Activated CD4-positive, alpha-beta T cell treated with anti-CD3 and anti-CD28 coated beads, Interleukin-2, amount 10 ng/mL, durations not matched to agents 24 days and 14 days (primary cell): ENCODE measurements around the gene SORD. TPM values are rescaled to one million over a fixed set of nuclear protein-coding genes. Genes with fewer than 3 reads are reported as not detected.
"Not testable (repeated sequence)": the region's sequence is repeated elsewhere in the genome, so short reads cannot be mapped to it uniquely, and the experiment has no call there.

Experiments used
- DNase-seq: peaks from one replicate; pipeline ENCODE4 v3.0.0; 2022
- H3K27ac Mint-ChIP-seq: one replicate; pipeline ENCODE4 v1.8.0; 2022; ENCODE audit warnings: mild to moderate bottlenecking, mixed read lengths
- H3K27me3 Mint-ChIP-seq: one replicate; pipeline ENCODE4 v1.8.0; 2022; ENCODE audit warnings: mixed read lengths
- H3K36me3 Mint-ChIP-seq: one replicate; pipeline ENCODE4 v1.8.0; 2022; ENCODE audit warnings: low read depth, mild to moderate bottlenecking, mixed read lengths
- H3K4me1 Mint-ChIP-seq: one replicate; pipeline ENCODE4 v1.8.0; 2021; ENCODE audit warnings: mixed read lengths
- H3K4me3 Mint-ChIP-seq: one replicate; pipeline ENCODE4 v1.8.0; 2022; ENCODE audit warnings: mild to moderate bottlenecking, moderate library complexity, mixed read lengths
- H3K9me3 Mint-ChIP-seq: one replicate; pipeline ENCODE4 v1.8.0; 2021; ENCODE audit warnings: mixed read lengths
- intact Hi-C: fragments of 100-400 bp; cut with micrococcal nuclease; formaldehyde crosslinking; loops from one replicate; pipeline ENCODE4 v1.15.1; 2023
- total RNA-seq: library from RNA; stranded (reverse); gene quantifications from 2 replicates; pipeline ENCODE4 v1.2.3, GENCODE V29; 2022

The SORD gene
- 28.0 and 28.9 TPM in 2 replicates for total RNA-seq

DNA sequence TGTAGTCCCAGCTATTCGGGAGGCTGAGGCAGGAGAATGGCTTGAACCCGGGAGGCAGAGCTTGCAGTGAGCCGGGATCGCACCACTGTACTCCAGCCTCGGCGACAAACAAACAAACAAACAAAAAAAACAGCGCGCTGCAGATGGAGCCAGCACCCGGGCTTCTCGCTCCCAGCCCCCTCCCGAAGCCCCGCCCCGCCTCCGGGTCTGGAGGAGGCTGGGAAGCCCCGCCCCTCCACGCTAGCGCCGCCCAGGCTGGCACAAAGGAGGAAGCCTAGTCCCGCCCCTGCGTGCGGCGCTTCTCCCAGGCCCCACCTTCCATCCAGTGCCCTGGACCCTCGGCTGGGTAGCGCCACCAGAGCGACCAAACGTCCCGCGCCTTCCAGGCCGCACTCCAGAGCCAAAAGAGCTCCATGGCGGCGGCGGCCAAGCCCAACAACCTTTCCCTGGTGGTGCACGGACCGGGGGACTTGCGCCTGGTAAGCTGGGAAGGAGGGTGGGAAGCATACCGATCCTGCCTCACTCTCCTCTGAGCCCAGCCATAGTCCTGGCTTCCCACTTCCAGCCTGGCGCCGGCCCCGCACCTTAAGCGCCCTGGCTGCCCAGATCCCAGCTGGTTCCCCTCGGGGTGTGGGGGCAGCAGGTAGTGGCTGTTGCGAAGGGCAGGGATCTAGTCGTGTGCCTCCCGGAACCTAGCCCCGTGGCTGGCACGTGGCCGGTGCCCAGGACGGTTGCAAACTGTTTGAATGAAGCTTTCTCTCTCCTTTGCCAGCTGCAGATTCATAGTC, at the start of gene SORD:
TSS of gene SORD (plus strand) at position 325 of the 788 bp plus-strand sequence. CDS start at position 414, 89 bp downstream.
- peak within 1 kb of the TSS; percentile 84 for H3K4me3 Mint-ChIP-seq
- DNase-seq: peak; percentile 98
- H3K27me3 Mint-ChIP-seq: peaks cover 27% of the 10 kb centered on the region
- H3K9me3 Mint-ChIP-seq: no peaks in the 10 kb centered on the region
- H3K36me3 Mint-ChIP-seq: peaks cover 2% of the 10 kb centered on the region
- peak within 1 kb of the TSS; percentile 78 for H3K27ac Mint-ChIP-seq
- H3K4me1 Mint-ChIP-seq: peaks cover 21% of the 10 kb centered on the region
- intact Hi-C loops: loop anchor here (10.0 kb wide), 1 partner anchor 428 kb away; no protein-coding TSS in a partner anchor

DNA sequence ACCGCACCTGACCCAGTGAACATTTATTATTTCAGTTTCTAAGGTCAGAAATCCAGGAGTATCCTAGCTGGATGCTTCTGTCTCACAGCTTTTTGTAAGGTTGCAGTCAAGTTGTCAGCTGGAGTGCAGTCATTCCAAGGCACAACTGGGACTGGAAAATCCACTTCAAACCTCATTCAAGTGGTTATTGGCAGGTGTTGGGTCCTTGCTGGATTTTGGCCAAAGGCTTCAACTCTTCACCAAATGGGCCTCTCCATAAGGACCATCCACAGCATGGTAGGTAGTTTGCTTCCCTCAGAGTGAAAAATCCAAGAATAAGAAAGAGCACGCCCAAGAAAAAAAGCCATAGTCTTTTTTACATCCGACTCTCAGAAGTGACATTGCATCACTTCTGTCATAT, 46.8 kb upstream of the SORD start:
- intact Hi-C loops, H3K27ac Mint-ChIP-seq, H3K4me1 Mint-ChIP-seq, H3K9me3 Mint-ChIP-seq, H3K4me3 Mint-ChIP-seq, H3K36me3 Mint-ChIP-seq: not testable (repeated sequence)
- peaks cover 20% of the 10 kb centered on the region for H3K27me3 Mint-ChIP-seq
- peak; percentile 8 for DNase-seq

DNA sequence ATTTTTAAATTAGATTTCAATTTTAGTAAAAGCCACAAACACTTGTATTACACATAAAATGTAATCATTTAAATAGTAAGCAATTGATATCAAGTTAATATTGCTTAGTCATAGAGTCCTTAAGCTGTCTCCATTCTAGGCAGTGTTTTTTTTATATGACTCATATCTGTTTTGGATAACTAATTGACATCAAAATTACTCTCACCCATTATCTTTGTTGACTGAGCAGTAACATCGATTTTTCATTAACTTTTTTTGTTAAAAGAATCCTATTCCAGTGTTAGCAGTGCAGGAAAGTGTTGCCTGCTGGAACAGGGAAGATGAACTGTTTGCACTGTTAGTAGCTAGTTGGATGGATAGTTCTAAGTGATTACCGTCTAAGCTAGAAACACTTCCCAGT, 45.2 kb upstream of the SORD start:
- H3K36me3 Mint-ChIP-seq, H3K4me1 Mint-ChIP-seq, intact Hi-C loops, H3K27ac Mint-ChIP-seq, H3K4me3 Mint-ChIP-seq, DNase-seq, H3K9me3 Mint-ChIP-seq: not testable (repeated sequence)
- peaks cover 21% of the 10 kb centered on the region for H3K27me3 Mint-ChIP-seq

DNA sequence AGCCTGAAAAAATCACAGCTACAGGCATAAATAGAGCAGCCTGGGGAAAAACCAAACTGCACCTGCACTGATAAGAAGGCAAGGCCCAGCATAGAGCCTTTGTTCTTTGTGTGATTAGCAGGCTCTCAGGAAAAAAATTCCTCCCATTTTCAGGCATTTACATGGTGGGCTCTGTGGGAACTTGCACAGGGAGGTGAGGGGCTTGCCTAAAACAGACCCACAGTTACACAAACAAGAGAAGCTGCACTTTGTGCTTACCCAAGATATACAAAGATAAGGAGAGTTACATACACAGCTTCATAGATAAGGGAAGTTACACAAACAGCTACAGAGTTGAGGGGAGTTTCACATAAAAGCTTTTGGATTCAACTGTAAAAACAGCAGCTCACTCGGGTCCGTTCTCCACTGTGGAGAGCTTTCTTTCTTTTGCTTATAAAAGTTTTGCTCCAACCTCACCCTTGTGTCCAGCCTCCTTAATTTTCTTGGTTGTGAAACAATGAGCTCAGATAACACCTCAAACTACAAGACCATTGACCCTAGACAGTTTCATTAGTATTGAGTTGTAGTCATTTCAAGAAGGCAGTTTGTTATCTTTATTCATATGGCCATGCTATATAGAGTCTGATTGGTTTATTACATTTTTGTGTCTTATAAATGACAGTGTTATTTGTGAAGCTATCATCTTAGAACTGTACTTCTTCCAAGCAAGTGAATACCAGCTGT, 43.2 kb upstream of the SORD start:
- peaks cover 23% of the 10 kb centered on the region for H3K27me3 Mint-ChIP-seq
- DNase-seq: peak; percentile 35
- H3K9me3 Mint-ChIP-seq, H3K36me3 Mint-ChIP-seq, H3K27ac Mint-ChIP-seq, intact Hi-C loops, H3K4me1 Mint-ChIP-seq, H3K4me3 Mint-ChIP-seq: not testable (repeated sequence)

DNA sequence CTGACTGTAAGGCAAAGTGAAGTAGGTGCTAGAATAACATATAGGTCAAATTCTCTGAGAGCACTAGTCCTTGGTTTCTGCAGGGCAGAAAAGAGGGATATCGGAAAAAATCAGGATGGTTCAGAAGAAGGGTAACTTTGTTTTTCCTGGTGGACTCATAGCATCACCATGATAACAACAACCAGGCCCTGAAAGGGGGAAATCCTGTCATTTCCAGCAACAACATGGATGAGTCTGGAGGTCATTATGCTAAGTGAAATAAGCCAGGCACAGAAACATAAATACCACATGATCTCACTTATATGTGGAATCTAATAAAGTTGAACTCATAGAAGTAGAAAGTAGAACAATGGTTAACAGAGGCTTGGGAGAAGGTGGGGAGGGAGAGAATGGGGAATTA, 38.9 kb upstream of the SORD start:
- H3K27ac Mint-ChIP-seq, H3K4me3 Mint-ChIP-seq, H3K9me3 Mint-ChIP-seq, H3K27me3 Mint-ChIP-seq, H3K36me3 Mint-ChIP-seq, H3K4me1 Mint-ChIP-seq, intact Hi-C loops: not testable (repeated sequence)
- DNase-seq: peak; percentile 26

DNA sequence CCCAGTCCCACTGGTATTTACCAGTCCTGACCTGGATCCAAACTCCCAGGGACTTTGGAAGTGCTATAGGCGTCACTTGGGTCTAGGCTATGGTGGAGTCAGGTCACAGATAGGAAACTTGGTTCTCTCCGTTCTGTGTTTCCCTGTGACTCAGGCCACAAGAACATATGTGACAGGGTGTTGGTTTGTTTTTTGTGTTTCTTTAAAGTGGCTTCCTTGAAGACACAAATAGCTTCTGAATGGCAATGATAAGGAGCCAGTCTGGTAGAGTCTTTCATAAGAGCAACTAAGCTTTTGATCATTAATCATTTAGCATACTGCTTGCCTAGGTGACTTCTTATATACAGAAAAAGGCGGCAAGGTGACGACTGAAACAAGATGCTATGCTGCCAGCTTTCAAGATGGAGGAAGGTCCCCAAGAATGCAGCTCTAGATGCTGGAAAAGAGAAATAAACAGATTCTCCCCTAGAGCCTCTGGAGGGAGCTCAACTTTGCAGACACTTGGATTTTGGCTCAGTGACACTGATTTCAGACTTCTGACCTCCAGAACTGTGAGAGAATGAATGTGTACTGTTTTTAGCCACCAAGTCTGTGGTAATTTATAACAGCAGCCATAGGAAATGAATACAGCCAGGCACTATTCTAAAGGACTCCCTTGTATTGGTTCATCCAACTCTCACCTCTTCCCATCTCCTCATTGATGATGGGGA, 36.5 kb upstream of the SORD start:
- H3K4me3 Mint-ChIP-seq: not testable (repeated sequence)

DNA sequence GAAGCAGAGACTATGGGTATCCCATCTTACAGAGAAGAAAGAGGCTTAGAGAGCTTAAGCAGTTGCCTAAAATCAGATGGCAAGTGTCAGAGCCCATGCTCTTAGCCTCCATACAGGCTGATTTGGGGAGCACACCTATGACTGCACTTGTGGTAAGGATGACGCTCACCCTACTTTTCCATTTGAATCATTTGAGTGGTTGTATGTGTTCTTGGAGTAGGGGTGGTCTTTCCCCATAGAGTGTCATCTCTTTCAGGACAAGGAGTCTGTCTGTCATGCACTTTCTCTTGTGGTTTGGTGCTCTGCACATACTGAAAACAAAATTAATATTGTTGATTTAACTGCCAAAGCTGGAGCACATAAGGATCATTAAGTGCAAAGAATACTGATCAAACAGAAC, 35.3 kb upstream of the SORD start:
- H3K27ac Mint-ChIP-seq, H3K9me3 Mint-ChIP-seq, H3K4me3 Mint-ChIP-seq, H3K36me3 Mint-ChIP-seq, H3K4me1 Mint-ChIP-seq, intact Hi-C loops, DNase-seq: not testable (repeated sequence)
- H3K27me3 Mint-ChIP-seq: peaks cover 16% of the 10 kb centered on the region

More for the DNA sequence above, 36.5 kb upstream of the SORD start:
- H3K36me3 Mint-ChIP-seq, intact Hi-C loops, H3K9me3 Mint-ChIP-seq, DNase-seq, H3K4me1 Mint-ChIP-seq, H3K27ac Mint-ChIP-seq, H3K27me3 Mint-ChIP-seq: not testable (repeated sequence)

DNA sequence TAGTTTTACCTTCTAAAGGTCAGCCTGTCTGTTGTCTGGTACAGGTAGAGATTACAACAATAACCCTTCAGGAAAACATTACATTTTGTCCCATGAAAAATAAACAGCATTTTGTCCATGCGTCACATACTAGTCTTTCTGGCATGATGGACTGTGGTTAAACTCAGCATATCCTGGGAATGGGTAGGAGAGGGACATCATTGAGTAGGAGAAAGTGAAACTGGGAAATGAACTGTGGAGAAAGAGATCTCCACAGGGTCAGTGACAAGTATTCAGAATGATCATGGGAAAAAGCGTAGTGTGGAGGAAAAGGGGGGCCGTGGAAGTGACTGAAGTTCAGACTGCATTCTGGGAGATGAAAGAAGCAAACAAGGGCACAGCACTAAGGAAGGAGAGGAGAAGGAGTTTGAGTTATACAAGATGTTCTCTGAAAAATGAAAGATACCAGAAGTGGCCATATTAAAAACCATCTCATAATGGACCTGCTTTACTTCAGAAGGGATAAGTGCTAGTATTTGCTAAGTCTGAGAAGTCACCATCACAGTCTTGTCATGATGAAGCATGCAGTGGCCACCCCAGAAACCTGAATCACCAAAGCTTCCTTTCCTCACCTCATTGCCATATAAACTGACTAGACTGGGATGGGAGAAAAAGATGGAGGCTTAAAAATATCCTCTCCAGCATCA, 34.7 kb upstream of the SORD start:
- H3K4me1 Mint-ChIP-seq, H3K9me3 Mint-ChIP-seq, H3K36me3 Mint-ChIP-seq, H3K27ac Mint-ChIP-seq, intact Hi-C loops, DNase-seq, H3K4me3 Mint-ChIP-seq: not testable (repeated sequence)
- H3K27me3 Mint-ChIP-seq: peaks cover 19% of the 10 kb centered on the region

DNA sequence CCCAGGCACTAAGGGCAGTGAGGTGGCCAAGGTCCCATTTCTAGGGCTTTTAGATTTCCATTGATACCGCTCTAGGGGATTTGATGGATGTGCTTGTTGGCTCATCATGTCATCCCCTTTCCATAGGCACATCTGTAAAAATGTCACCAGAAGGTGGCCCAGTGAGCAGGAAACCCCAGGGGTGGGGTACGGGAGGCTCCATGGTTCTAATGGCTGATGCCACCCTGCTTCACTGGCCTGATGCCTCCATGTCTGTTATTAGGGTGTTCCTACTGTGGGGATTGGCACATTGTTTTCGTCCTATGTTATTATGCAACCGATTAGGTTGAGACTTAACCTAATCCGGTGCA, 34.1 kb upstream of the SORD start:
- DNase-seq, H3K27ac Mint-ChIP-seq, intact Hi-C loops, H3K4me3 Mint-ChIP-seq, H3K4me1 Mint-ChIP-seq, H3K9me3 Mint-ChIP-seq, H3K36me3 Mint-ChIP-seq: not testable (repeated sequence)
- peaks cover 19% of the 10 kb centered on the region for H3K27me3 Mint-ChIP-seq

DNA sequence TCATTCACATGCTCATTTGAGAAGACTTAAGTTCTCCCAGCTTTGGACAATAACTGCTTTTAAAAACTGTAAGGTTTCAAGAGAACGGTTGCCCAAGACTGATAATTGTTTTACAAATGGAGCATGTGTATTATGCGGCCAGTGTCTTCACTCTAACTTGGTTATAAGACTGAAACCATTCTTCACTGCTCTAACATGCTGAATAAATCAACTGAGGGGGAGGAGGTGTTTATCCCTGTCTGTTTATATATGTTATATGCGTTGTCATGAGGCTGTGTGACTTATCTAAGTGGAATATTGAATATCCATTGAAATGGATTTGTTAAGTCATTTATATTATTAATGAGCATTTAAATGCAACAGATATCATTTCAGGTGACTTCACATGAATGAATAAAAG, 25.4 kb upstream of the SORD start:
- peaks cover 40% of the 10 kb centered on the region for H3K27me3 Mint-ChIP-seq
- H3K36me3 Mint-ChIP-seq, H3K4me1 Mint-ChIP-seq, H3K9me3 Mint-ChIP-seq, H3K27ac Mint-ChIP-seq, intact Hi-C loops, DNase-seq, H3K4me3 Mint-ChIP-seq: not testable (repeated sequence)

DNA sequence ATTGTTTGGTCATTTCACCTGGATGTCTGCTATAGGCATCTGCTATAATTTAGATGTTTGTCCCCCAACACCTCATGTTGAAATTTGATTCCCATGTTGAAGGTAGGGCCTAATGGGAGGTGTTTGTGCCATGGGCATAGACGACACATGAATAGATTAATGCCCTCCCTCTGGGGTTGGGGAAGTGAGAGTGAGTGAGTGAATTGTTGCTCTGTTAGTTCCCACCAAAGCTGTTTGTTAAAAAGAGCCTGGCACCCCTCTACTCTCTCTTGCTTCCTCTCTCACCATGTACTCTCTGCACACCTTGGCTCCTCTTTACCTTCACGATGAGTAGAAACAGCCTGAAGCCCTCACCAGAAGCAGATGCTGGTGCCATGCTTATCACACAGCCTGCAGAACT, 23.9 kb upstream of the SORD start:
- Mint-ChIP-seq H3K27me3 (peaks cover 33% of the 10 kb centered on the region), H3K36me3 (no peaks in the 10 kb centered on the region), H3K4me1 (no peaks in the 10 kb centered on the region), H3K9me3 (no peaks in the 10 kb centered on the region), H3K27ac (no peak overlapping the region), H3K4me3 (no peak overlapping the region)
- no peak for DNase-seq
- intact Hi-C loops: no loop called here

DNA sequence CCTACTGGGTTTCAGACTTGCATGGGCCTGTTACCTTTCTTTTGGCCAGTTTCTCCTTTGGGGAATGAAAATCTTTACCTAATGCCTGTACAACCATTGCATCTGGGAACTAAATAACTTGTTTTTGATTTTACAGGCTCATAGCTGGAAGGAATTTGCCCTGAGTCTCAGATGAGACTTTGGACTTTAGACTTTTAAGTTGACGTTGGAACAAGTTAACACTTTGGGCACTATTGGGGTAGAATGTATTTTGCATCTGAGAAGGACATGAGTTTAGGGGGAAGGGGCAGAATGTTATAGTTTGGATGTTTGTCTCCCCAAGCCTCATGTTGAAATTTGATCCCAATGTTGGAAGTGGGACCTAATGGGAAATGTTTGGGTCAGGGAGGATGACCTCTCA, 21.8 kb upstream of the SORD start:
- H3K9me3 Mint-ChIP-seq, H3K36me3 Mint-ChIP-seq, DNase-seq, intact Hi-C loops, H3K4me3 Mint-ChIP-seq, H3K4me1 Mint-ChIP-seq, H3K27ac Mint-ChIP-seq: not testable (repeated sequence)
- peaks cover 19% of the 10 kb centered on the region for H3K27me3 Mint-ChIP-seq

DNA sequence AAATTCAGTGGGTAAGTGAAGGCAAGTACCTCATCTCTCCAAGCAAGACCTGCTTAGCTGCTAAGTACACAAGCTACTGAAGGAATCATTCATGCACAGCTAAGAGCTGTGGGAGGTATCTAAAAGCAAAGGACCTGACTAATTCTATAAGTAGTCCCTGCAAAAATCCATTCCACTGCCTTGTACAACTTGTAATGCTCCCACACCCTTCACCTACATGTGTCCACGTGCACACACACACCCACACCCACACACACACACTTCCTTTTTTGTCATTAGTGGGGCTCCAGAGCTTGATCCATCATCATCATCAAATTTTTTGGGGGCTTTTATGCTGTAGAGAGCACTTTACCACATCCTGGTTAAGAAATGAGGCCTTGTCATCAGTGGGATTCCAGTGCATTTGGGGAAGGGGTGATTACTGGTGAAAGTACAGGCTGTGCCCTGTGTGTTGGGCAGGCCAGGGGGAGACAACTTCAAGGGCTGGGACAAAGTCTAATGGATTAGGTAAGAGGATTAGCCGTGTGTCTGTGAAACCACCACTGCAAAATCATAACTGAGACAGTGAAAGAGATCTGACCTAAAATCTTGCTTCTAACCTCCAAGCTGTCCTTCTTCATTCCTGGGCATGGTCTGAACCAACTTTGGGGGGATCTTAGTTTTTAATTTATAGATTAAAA, 19.1 kb upstream of the SORD start:
- H3K27me3 Mint-ChIP-seq: peaks cover 12% of the 10 kb centered on the region
- peaks cover 13% of the 10 kb centered on the region for H3K9me3 Mint-ChIP-seq
- H3K4me1 Mint-ChIP-seq, H3K4me3 Mint-ChIP-seq, intact Hi-C loops, DNase-seq, H3K27ac Mint-ChIP-seq, H3K36me3 Mint-ChIP-seq: not testable (repeated sequence)
